ENCODE data around the gene AMDHD2.

GRCh38 chr16:2523801-2524231 lies 3.6 kb downstream of the AMDHD2 start:
- TF ChIP-seq POLR2A (IDR thresholded peaks at IDR 0.05) (no peak), EP300 (IDR thresholded peaks at IDR 0.05; ENCODE audit: low read depth) (no peak)
- TF ChIP-seq, protein P1, sequence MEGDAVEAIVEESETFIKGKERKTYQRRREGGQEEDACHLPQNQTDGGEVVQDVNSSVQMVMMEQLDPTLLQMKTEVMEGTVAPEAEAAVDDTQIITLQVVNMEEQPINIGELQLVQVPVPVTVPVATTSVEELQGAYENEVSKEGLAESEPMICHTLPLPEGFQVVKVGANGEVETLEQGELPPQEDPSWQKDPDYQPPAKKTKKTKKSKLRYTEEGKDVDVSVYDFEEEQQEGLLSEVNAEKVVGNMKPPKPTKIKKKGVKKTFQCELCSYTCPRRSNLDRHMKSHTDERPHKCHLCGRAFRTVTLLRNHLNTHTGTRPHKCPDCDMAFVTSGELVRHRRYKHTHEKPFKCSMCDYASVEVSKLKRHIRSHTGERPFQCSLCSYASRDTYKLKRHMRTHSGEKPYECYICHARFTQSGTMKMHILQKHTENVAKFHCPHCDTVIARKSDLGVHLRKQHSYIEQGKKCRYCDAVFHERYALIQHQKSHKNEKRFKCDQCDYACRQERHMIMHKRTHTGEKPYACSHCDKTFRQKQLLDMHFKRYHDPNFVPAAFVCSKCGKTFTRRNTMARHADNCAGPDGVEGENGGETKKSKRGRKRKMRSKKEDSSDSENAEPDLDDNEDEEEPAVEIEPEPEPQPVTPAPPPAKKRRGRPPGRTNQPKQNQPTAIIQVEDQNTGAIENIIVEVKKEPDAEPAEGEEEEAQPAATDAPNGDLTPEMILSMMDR (IDR thresholded peaks at IDR 0.05): no peak
